WERI-Rb-1 (cell line): ENCODE data around the gene SOCS4.
"Not testable (repeated sequence)": the region's sequence is repeated elsewhere in the genome, so short reads cannot be mapped to it uniquely, and the experiment has no call there.

Experiments used
- DNase-seq: peaks from one replicate; pipeline ENCODE4 v3.0.0-alpha.2; 2020
- H3K27ac ChIP-seq: fragments of 250-450 bp; sonication (Bioruptor Pico); 2 replicates; pipeline ENCODE4 v1.5.1; 2020; ENCODE audit warnings: mild to moderate bottlenecking, moderate library complexity
- H3K27me3 ChIP-seq: fragments of 250-450 bp; sonication (Bioruptor Pico); 2 replicates; pipeline ENCODE4 v1.5.1; 2021; ENCODE audit warnings: mild to moderate bottlenecking, low read depth, moderate library complexity; ENCODE audit not compliant: insufficient read depth, severe bottlenecking
- H3K36me3 ChIP-seq: fragments of 250-450 bp; sonication (Bioruptor Pico); 2 replicates; pipeline ENCODE4 v1.5.1; 2020; ENCODE audit warnings: mild to moderate bottlenecking, moderate library complexity
- H3K4me3 ChIP-seq: 2 replicates; pipeline ENCODE4 v1.5.1; 2011; ENCODE audit warnings: low read depth, mild to moderate bottlenecking, control low read depth, low read length
- H3K9me3 ChIP-seq: fragments of 250-450 bp; sonication (Bioruptor Pico); 2 replicates; pipeline ENCODE4 v1.5.1; 2021; ENCODE audit warnings: mild to moderate bottlenecking, moderate library complexity; ENCODE audit not compliant: severe bottlenecking
- CTCF ChIP-seq: IDR thresholded peaks from 2 replicates; pipeline ENCODE4 v1.5.1; 2011; ENCODE audit warnings: low read depth, mild to moderate bottlenecking, control low read depth, inconsistent platforms, low read length

SOCS4 gene

GRCh38 chr14:55073856-55074255 is 46.8 kb downstream of the SOCS4 start:
- no peaks in the 10 kb centered on the region for H3K9me3 ChIP-seq

DNA sequence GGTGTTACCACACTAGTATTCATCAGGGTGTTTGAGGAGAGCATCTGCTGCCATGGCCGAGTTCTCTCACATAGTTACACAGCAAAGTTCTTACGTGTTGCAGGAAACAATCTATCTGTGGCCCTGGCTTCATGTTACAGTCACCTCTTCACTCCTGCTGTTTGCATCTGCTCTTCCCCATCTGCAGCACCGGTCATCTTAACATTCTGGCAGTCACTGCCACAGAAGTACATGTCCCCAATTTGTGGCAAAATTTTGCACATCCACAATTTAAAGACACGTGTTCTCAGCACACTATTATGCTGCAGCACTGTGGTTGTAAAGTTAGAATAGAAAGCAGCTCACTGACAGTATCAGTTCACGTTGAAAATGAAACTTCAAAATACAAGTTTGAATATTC is 47.6 kb downstream of the SOCS4 start:
- no peaks in the 10 kb centered on the region for H3K27me3 ChIP-seq
- DNase-seq = no peak
- no peak overlapping the region for H3K27ac ChIP-seq
- no peak for TF ChIP-seq CTCF
- no peaks in the 10 kb centered on the region for H3K9me3 ChIP-seq
- no peaks in the 10 kb centered on the region for H3K36me3 ChIP-seq
- H3K4me3 ChIP-seq = no peak overlapping the region

More at GRCh38 chr14:55073856-55074255, 46.8 kb downstream of the SOCS4 start:
- Histone ChIP-seq H3K4me3 (no peak overlapping the region), H3K27ac (no peak overlapping the region), H3K27me3 (no peaks in the 10 kb centered on the region), H3K36me3 (no peaks in the 10 kb centered on the region)
- TF ChIP-seq CTCF = no peak
- no peak for DNase-seq

DNA sequence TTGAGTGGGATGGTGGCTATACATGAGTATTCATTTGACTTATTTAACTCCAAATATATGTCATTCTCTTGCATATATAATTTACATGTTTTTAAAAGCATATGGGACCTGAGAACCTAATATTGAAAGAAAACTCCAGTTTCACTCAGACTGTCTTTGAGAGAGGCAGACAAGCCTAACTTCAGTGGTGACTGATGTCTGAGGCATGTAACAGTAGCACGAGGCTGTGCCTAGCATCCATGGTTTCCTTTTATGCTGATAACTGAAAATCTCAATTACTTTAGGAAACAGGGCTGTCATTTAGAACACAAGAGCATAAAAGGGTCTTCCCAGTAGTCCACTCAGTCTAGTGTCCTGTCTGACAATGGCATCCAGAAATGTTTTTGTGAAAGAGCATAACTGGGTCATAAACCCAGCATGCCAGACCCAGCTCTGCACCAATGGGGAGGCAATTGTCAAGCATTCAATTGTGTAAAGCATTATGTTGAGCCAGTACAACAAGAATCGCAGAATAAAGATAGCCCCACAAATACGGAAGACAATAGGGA is 48.7 kb downstream of the SOCS4 start:
- H3K4me3 ChIP-seq = no peak overlapping the region
- H3K9me3 ChIP-seq = no peaks in the 10 kb centered on the region
- no peaks in the 10 kb centered on the region for H3K27me3 ChIP-seq

DNA sequence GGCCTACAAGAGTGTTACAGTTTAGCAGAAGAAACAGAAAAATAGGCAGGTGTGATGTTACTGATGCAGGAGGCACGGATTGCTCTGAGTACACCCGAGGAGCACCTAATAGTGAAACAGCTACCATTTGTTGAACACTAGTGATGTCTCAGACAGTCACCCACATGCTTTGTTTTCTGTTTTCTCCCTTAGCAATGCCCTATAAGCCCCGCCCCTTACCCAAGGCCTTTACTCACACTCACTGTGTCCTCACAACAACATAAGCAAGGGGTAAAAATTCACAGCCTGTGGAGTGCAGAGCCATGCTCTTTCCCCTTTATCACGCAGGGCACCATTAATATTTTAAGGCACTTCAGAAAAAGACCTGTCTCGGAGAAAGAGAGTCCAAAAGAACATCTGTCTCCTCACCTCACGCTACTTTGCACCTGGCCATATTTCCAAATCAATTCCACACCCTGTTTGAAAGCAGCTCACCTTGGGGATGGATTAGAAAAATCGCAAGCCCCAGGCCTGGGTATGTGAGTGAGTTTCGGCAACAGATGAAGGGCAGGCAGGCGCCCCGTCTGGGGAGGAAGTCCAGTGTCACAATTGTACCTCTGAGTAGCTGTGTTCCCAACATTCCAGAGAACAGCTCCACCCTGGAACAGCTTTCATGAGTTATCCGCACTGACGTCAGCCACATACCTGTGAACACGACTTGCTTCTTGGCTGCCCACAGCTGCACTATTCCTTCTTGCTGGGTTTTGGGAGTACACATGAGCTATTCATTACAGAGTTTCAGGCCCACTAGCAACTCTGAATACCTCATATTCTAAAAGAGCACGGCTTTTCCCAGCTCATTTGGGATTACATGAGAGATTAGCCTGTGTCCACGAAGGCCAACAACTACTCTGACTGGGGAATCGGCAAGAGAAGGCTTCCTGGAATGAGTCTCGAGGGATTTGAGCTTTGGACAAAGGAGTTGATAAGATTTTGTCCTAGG is 50.4 kb downstream of the SOCS4 start:
- Histone ChIP-seq H3K27ac (no peak overlapping the region), H3K9me3 (no peaks in the 10 kb centered on the region), H3K27me3 (no peaks in the 10 kb centered on the region), H3K4me3 (no peak overlapping the region), H3K36me3 (no peaks in the 10 kb centered on the region)
- DNase-seq = peak; percentile 37
- no peak for TF ChIP-seq CTCF

More for the DNA sequence above, 48.7 kb downstream of the SOCS4 start:
- no peaks in the 10 kb centered on the region for H3K36me3 ChIP-seq
- DNase-seq = no peak
- H3K27ac ChIP-seq = no peak overlapping the region
- no peak for TF ChIP-seq CTCF

GRCh38 chr14:55079961-55080360 is 52.9 kb downstream of the SOCS4 start:
- DNase-seq, H3K36me3 ChIP-seq, H3K9me3 ChIP-seq, H3K4me3 ChIP-seq, H3K27me3 ChIP-seq, H3K27ac ChIP-seq: not testable (repeated sequence)

GRCh38 chr14:55084401-55085059 is 57.5 kb downstream of the SOCS4 start:
- no peak for TF ChIP-seq CTCF
- H3K4me3 ChIP-seq = no peak overlapping the region
- H3K27me3 ChIP-seq = no peaks in the 10 kb centered on the region
- H3K9me3 ChIP-seq = no peaks in the 10 kb centered on the region
- H3K36me3 ChIP-seq = no peaks in the 10 kb centered on the region
- DNase-seq = no peak
- H3K27ac ChIP-seq = no peak overlapping the region
